Endothelial cell of umbilical vein (primary cell): ENCODE results near the gene B9D1.

Experiments used
- CTCF ChIP-seq, 2 donors: IDR thresholded peaks; 1 replicate in 1 of 2; 2 replicates in 1 of 2; pipeline ENCODE4 v1.5.1; 2011; ENCODE audit warnings: low read length in 2 of 2, mild to moderate bottlenecking in 2 of 2, moderate library complexity in 2 of 2, control low read depth in 1 of 2, inconsistent platforms in 1 of 2, low read depth in 1 of 2; ENCODE audit not compliant: insufficient read depth in 1 of 2; ENCODE audit errors: extremely low read depth in 1 of 2
- MAX ChIP-seq: IDR thresholded peaks from 2 replicates; pipeline ENCODE4 v1.6.1; 2011; ENCODE audit not compliant: insufficient read depth, insufficient read length
- MYC ChIP-seq: IDR thresholded peaks from one replicate; pipeline ENCODE4 v1.6.1; 2011; ENCODE audit warnings: mild to moderate bottlenecking, low read depth, low read length
- POLR2AphosphoS5 ChIP-seq: IDR thresholded peaks from 2 replicates; pipeline ENCODE4 v1.6.1; 2012; ENCODE audit warnings: low read depth, mild to moderate bottlenecking, control low read depth, low read length, moderate library complexity; ENCODE audit not compliant: insufficient read depth

GRCh38 chr17:19335951-19336631 lies 26.4 kb downstream of the B9D1 start:
- no peak for TF ChIP-seq POLR2AphosphoS5
- no peak for TF ChIP-seq CTCF (IDR thresholded peaks at IDR 0.05; ENCODE audit: extremely low read depth in 1 of 2, insufficient read depth in 1 of 2, low read depth in 1 of 2, low read length in 2 of 2)
- TF ChIP-seq MAX, result no peak
- no peak for TF ChIP-seq MYC
